ENCODE results near the gene PLCD1. TPM values are rescaled to one million over a fixed set of nuclear protein-coding genes. Genes with fewer than 3 reads are reported as not detected.
A peak's percentile ranks its signal among the peaks of the same experiment; 100 is the strongest.

PLCD1 gene
- total and polyA plus RNA-seq, 4 donors: 12.5 to 30.1 (median 26.4) TPM

DNA sequence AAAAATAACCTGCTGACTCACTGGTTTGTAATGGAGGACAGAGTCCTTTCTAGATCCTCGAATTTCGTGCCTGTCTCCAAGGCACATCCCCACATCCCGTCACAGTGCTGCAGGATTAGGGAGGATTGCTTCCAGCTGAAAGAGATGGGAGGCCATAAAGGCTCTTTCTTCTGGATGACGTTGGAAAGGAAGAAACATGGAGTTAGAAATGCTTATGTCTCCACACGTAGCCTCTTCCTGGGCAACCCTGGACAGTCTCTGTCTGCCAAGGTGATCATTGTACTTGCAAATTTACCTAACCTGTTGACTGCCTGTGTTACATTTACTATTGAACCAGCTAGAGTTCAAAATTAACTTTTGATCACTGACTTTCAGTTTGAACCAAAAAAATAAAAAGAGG, 66.4 kb downstream of the PLCD1 start:
- Histone ChIP-seq H3K4me3 (ENCODE audit: low read depth, low read length) (no peak overlapping the region), H3K4me1 (ENCODE audit: control insufficient read depth, insufficient read depth, low read length) (peaks cover 12% of the 10 kb centered on the region), H3K27ac (ENCODE audit: low read depth, low read length) (no peak overlapping the region), H3K9me3 (ENCODE audit: control insufficient read depth, insufficient read depth, low read length) (no peaks in the 10 kb centered on the region), H3K27me3 (ENCODE audit: control insufficient read depth, insufficient read depth, low read length) (no peaks in the 10 kb centered on the region), H3K36me3 (ENCODE audit: control insufficient read depth, insufficient read depth, low read length) (no peaks in the 10 kb centered on the region)
- WGBS (ENCODE audit: insufficient coverage): 42% methylated on average over 2 of the region's 5 CpGs
- no peak for DNase-seq (ENCODE audit: low read depth in 4 of 6, low spot score in 6 of 6)

DNA sequence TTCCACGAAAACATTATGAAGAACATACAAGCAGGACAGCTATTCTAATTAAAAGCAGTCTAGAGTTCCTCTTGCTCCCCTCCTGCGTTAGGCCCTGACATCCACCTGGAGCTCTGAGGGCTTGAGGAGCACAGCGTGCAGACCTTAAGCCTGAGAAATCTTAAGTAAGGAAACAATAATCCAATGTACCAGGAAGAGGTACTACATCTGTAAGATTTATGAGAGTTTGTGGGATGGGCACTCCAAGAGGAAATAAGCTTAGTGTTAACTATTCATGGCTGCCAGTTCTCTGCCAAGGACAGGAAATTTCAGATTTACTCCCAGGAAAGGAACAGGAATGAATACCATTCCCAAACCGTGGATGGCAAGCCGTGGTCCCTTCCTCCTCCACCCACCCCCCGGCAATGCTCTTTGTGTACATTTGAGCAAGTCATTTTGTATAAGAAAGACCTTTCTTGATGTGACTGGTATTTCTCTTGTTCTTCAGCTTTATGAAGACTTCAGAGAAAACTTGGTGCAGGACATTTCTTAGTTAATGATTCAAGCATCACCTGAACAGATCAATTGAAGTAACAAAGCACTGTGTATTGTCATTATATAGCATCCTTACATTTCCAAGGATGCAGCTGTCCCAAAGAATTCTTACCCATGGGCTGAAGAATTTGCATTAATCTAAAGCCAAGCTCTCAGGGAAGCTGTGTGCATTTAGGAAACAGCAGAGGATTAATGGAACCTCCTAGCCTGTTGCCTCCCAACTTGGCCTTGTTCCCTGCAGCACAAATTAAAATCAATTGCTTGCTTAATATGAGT, 67.6 kb downstream of the PLCD1 start:
- no peaks in the 10 kb centered on the region for H3K9me3 ChIP-seq (ENCODE audit: control insufficient read depth, insufficient read depth, low read length)
- no peak overlapping the region for H3K4me3 ChIP-seq (ENCODE audit: low read depth, low read length)
- H3K36me3 ChIP-seq (ENCODE audit: control insufficient read depth, insufficient read depth, low read length): peaks cover 2% of the 10 kb centered on the region
- WGBS (ENCODE audit: insufficient coverage): 56% methylated on average over 2 of the region's 6 CpGs
- no peak for DNase-seq (ENCODE audit: low read depth in 4 of 6, low spot score in 6 of 6)
- peak overlapping the region; percentile 47 for H3K27ac ChIP-seq (ENCODE audit: low read depth, low read length)
- peaks cover 12% of the 10 kb centered on the region for H3K4me1 ChIP-seq (ENCODE audit: control insufficient read depth, insufficient read depth, low read length)
- no peaks in the 10 kb centered on the region for H3K27me3 ChIP-seq (ENCODE audit: control insufficient read depth, insufficient read depth, low read length)

DNA sequence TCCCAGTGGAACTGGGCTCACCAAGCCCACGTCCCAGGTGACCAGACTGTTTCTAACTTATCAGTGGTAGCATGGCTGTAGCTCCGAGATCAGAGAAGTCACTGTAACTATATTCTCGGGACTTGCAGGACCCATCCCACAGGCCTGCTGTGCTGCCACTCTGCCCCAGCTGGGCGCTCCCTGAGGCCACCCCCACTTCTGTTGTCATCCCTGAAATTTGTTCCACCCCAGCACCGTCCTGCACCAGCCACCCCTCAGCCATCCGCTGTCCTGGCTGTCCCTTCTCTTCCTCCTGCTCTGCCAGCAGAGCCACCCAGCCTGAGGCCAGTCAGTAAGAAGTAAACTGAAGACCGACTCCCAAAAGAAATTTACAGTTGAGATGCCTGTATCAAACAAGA, 71.9 kb downstream of the PLCD1 start:
- H3K9me3 ChIP-seq (ENCODE audit: control insufficient read depth, insufficient read depth, low read length): no peaks in the 10 kb centered on the region
- H3K27ac ChIP-seq (ENCODE audit: low read depth, low read length): peak overlapping the region; percentile 40
- peaks cover 17% of the 10 kb centered on the region for H3K4me1 ChIP-seq (ENCODE audit: control insufficient read depth, insufficient read depth, low read length)
- no peaks in the 10 kb centered on the region for H3K27me3 ChIP-seq (ENCODE audit: control insufficient read depth, insufficient read depth, low read length)
- 69% methylated on average over 6 of the region's 7 CpGs for WGBS (ENCODE audit: insufficient coverage)
- peaks cover 2% of the 10 kb centered on the region for H3K36me3 ChIP-seq (ENCODE audit: control insufficient read depth, insufficient read depth, low read length)
- no peak overlapping the region for H3K4me3 ChIP-seq (ENCODE audit: low read depth, low read length)
- DNase-seq (ENCODE audit: low read depth in 4 of 6, low spot score in 6 of 6): no peak

Small RNA genes lying within 50 kb of the gene (small RNA-seq; reads per million reads assigned to genes)
- gene MIR26A1 (ENCODE audit: low replicate concordance) (5.1 reads per million, percentile 95 among the genes with 10 or more reads in this experiment), gene RF00019 (ENCODE audit: low replicate concordance) (not detected)

Other genes starting within 250 kb of the PLCD1 start
- gene CTDSPL, start 167.8 kb downstream of the PLCD1 start, total RNA-seq: 10 to 100 TPM; 31.0 to 45.5 TPM
- gene CTDSPL, start 167.8 kb downstream of the PLCD1 start, polyA plus RNA-seq (ENCODE audit: insufficient read length in 2 of 2): 10 to 100 TPM; 19.7 to 30.2 TPM
- 10 to 100 TPM in 1 of 2 donors, 1 to 10 TPM in 1; 7.2 to 12.3 TPM for gene VILL, start 38.9 kb downstream of the PLCD1 start, total RNA-seq
- gene VILL, start 38.9 kb downstream of the PLCD1 start, polyA plus RNA-seq (ENCODE audit: insufficient read length in 2 of 2): 10 to 100 TPM in 1 of 2 donors, 1 to 10 TPM in 1; 9.9 to 12.1 TPM
- 1 to 10 TPM; 1.2 to 7.5 TPM for gene DLEC1, start 9.6 kb upstream of the PLCD1 start, total RNA-seq
- gene DLEC1, start 9.6 kb upstream of the PLCD1 start, polyA plus RNA-seq (ENCODE audit: insufficient read length in 2 of 2): 1 to 10 TPM; 6.5 to 8.4 TPM
- gene ACAA1, start 107.5 kb upstream of the PLCD1 start, total RNA-seq: 10 to 100 TPM; 30.2 to 36.6 TPM
- gene ACAA1, start 107.5 kb upstream of the PLCD1 start, polyA plus RNA-seq (ENCODE audit: insufficient read length in 2 of 2): 100 to 1,000 TPM in 1 of 2 donors, 10 to 100 TPM in 1; 99.3 to 100 TPM
- gene MYD88, start 109.0 kb upstream of the PLCD1 start, total RNA-seq: 1 to 10 TPM; 5.1 to 9.3 TPM
- 10 to 100 TPM; 21.5 to 22.2 TPM for gene MYD88, start 109.0 kb upstream of the PLCD1 start, polyA plus RNA-seq (ENCODE audit: insufficient read length in 2 of 2)
- gene OXSR1, start 135.9 kb upstream of the PLCD1 start, total RNA-seq: 10 to 100 TPM; 33.7 to 36.1 TPM
- 10 to 100 TPM; 32.3 to 33.2 TPM for gene OXSR1, start 135.9 kb upstream of the PLCD1 start, polyA plus RNA-seq (ENCODE audit: insufficient read length in 2 of 2)
- under 1 TPM; 0.40 to 0.50 TPM for gene SLC22A13, start 236.2 kb upstream of the PLCD1 start, total RNA-seq
- under 1 TPM; 0.10 to 0.42 TPM for gene SLC22A13, start 236.2 kb upstream of the PLCD1 start, polyA plus RNA-seq (ENCODE audit: insufficient read length in 2 of 2)

Measured in spinal cord (tissue), 10 donors.